NCI-H2196 treated with DMSO at 0.1 percent for 48 hours (cell line): ENCODE data around the gene SLC5A10.
"Not testable (repeated sequence)": the region's sequence is repeated elsewhere in the genome, so short reads cannot be mapped to it uniquely, and the experiment has no call there.

ENCODE experiments used
- DNase-seq: peaks from one replicate; lab custom pipeline; 2025; ENCODE audit not compliant: unreplicated experiment; lab: John Stamatoyannopoulos, UW

Gene SLC5A10

DNA sequence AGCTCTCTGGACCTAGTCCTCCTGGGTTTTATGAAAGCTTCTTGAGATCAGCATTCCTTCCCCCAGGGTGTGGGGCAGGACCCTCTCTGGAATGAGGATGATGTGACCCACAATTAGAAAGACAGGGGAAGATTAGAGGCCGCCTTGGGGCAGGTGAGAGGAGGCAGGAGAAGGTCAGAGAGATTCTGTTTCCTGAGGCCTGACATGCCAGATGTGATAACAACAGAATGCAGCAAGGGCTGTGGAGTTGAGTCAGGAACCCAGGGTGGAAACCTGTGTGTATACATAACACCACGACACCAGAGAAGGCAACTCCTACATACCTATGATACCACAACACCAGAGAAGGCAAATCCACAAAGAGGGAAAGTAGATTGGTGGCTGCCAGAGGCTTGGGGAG, 5.4 kb upstream of the SLC5A10 start:
- no peak for DNase-seq

DNA sequence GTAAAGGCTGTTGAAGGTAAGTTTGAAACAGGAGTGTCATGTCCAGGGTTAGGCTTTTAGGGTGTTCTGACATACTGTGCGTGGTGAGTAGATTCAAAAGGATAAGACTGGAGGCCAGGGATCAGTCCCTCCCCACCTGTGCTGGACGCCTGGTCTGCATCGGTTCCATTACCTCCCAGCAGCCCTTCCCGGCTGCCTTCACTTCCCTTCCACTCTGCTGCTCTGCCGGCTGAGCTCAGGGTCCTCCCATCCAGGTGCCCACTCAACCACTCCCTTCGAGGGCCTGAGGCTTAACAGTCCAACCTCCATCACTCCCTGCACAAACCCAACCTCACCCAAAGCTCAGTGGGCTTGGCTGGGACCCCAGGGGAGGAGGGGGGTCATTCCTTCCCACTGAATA, 4.1 kb upstream of the SLC5A10 start:
- no peak for DNase-seq

DNA sequence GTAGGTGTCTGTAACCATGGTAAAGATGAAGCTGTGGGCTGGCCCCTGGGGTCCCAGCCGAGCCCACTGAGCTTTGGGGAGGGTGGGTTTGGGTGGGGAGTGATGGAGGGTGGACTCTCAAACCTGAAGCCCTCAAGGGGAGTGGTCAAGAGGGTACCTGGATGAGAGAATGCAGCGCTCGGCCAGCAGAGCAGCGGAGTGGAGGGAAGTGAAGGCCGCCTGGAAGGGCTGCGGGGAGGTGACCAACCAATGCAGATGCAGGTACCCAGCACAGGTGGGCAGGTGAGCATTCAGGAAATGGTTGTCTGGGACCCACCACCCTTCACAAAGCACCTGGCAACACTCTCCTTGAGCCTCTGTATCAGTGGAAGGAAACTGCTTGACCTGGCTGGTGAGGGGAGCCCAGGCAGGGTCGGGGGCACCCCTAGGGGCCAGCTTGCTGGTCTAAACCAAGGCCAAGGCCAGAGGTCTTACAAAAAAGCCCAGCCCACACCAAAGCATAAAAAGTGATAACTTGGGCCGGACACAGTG, 3.4 kb upstream of the SLC5A10 start:
- DNase-seq, result no peak

DNA sequence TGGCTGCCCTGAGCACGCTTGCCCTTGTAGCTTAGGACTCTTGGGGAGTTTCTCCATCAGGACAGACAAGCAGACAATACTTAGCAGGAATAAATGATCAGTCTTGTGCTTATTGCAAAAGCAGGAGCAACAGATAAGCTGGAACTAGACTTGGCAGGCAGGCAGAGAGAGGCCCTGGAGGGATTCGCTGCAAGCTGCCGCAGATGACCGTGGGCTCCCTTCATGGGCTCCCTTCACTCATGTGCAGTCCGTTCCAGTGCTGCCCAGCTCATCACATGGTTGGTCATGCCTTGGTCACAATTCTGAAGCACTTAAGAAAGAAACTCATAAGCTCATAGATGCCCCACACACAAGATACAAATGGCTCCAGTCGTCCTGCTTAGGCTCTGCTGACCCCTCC, 2.4 kb upstream of the SLC5A10 start:
- no peak for DNase-seq

DNA sequence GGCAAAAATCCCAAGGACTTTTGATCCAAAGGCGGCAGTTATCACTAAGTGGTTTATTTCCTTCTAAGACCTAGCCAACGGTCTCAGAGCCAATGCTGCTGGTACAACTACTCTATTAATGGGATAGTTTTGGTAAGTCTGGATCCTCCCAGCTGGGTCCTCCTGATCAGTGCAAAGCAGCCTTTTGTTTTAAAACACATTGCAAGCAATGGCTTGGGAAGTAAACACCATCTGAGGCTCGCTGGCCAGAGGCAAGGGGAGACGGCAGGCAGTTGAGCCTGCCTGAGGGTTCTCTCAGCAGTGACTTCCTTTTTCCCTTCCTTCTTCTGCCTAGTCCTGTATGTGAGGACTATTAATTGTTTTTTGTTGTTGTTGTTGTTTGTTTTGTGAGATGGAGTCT, 1.6 kb upstream of the SLC5A10 start:
- no peak for DNase-seq

DNA sequence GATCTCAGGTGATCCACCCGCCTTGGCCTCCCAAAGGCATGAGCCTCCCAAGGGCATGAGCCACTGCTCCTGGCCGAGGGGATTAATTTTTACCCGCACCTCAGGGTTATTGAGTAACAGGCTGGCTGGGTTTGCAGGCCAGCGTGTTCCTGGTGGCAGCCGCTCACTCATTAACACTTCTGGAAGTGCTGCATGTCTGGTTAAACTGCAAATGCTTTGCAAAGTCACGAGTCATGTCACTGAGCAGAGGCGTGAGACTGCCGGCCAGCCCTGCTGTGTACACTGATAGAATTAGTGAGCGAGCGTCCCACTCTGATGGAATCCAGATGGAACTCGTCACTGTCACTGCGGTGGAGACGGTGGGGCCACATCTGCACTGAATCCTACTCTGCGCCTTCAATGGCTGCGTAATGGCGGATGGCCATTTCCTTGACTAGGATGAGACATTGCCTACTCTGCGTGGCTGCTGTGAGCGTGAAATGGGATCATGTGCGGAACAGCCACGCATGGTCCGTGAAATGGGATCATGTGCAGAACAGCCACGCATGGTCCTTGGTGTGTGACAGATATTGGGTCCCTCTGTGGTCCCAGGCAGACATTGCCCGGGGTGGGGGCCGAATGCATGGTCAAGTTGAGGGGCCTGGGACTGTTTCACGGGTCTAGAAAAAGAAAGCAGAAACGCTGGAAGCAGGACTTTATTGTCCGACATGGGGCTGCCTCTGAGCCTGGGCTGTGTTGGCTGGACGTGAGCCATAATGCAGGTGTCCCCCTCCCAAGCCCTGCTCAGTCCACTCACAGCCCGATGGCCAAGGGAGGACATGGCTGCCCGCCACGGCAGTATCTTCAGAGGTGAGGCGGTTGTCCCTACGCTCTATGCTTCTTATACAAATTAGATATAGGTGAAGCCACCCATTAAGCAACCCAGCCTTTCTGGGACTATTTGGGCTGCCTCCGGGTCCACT, 740 bp upstream of the SLC5A10 start:
- DNase-seq, result no peak

DNA sequence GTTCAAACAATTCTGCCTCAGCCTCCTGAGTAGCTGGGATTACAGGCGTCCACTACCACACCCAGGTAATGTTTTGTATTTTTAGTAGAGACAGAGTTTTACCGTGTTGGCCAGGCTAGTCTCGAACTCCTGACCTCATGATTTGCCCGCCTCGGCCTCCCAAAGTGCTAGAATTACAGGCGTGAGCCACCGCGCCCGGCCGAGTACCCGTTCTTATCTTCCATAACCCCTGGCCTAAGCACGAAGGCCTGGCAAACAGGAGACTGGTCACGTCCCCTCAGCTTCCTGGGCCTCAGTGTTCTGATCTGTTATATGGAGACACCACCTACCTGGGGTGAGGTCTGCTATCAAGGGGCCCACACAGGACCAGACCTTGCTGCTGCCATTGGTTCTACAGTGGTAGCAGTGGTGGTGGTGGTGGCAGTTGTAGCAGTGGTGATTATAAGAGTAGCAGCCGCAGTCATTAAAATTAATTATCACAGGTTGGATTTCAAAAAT, 1.3 kb downstream of the SLC5A10 start:
- no peak for DNase-seq

DNA sequence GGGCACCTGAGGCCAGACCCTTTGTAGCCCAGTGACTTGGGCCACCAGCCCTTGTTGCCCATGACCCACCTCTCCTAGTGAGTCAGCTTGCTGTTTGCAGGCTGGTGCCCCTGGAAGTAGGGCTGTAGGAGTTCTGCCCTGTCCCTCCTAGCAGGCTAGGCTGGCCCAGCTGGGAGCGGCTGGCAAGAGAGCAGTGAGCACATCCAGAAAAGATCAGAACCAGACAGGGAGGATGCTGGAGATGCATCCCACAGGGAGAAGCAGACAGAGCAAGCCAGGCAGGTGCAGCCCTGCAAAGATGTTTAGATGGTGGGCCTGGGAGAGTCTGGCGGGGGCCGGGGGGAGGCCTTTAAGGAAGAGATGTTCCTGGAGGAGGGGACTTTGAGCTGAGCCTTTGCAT, 2.4 kb downstream of the SLC5A10 start:
- DNase-seq, result no peak

DNA sequence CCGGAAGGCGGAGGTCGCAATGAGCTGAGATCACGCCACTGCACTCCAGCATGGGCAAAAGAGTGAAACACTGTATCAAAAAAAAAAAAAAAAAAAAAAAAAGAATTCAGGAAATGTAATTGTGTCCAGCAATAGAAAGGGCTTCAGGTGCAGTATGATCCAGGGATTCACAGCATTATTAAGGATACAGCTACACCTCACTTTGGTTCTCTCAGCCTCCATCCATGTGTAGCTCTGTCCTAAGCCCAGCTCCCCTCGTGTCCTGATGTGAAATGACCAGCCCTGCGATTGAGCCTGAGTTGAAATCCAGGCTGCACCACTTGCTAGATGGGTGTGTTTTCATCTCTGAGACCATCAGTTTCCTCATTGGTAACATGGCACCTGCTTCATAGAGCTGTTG, 3.0 kb downstream of the SLC5A10 start:
- no peak for DNase-seq

DNA sequence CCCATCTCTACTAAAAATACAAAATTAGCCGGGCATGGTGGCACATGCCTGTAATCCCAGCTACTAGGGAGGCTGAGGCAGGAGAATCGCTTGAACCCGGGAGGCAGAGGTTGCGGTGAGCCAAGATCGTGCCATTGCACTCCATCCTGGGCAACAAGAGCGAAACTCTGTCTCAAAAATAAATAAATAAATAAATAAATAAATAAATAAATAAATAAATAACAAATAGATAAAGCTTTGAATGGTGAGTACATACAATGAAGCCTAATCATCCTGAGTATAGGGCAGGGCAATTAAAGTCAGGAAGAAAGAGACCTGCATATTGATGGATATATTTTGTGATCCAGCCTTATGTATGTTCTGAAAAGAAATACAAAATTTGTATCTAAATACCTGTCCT, 4.1 kb downstream of the SLC5A10 start:
- not testable (repeated sequence) for DNase-seq

DNA sequence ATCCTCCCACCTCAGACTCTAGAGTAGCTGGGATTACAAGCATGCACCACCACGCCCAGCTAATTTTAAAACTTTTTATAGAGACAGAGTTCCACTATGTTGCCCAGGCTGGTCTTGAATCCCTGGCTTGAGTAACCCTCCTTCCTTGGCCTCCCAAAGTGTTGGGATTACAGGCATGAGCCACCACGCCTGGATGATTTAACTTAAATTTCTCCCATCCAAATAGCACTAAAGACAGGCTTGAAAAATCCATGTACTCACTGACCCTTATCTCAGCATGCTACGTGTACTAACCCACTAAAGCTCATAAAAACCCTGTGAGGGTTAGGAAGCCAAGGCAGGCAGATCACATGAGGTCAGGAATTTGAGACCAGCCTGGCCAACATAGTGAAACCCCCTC, 4.6 kb downstream of the SLC5A10 start:
- no peak for DNase-seq

DNA sequence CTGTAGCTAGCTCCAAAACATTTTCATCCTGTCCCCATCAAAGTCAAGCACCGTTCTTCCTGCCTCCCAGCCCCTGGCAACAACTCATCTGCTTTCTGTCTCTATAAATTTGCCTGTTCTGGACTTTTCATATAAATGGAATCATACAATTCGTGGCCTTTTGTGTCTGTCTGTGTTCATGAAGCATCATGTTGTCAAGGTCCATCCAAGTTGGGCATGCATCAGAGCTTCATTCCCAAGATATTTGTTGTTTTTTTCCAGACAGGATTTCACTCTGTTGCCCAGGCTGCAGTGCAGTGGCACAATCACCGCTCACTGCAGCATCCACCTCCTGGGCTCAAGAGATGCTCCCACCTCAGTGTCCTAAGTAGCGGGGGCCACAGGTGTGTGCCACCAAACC, 5.9 kb downstream of the SLC5A10 start:
- no peak for DNase-seq

DNA sequence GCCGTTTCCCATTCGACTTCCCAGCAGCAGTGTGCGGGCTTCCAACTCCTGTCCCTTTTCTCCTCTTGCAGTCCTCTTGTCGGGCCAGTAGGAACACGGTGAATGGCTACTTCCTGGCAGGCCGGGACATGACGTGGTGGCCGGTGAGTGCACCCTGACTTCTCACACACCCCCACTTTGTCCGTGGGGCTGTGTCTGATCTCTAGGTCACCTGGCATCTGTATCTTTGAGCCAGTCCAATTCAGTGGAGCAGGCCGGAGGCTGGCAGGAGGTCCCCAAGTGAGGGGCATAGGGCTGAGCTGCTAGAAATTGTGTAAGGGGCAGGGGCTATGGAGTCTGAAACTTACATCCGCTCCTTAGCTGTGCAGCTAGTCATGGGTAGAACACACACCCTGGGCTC, 6.6 kb downstream of the SLC5A10 start:
- no peak for DNase-seq

DNA sequence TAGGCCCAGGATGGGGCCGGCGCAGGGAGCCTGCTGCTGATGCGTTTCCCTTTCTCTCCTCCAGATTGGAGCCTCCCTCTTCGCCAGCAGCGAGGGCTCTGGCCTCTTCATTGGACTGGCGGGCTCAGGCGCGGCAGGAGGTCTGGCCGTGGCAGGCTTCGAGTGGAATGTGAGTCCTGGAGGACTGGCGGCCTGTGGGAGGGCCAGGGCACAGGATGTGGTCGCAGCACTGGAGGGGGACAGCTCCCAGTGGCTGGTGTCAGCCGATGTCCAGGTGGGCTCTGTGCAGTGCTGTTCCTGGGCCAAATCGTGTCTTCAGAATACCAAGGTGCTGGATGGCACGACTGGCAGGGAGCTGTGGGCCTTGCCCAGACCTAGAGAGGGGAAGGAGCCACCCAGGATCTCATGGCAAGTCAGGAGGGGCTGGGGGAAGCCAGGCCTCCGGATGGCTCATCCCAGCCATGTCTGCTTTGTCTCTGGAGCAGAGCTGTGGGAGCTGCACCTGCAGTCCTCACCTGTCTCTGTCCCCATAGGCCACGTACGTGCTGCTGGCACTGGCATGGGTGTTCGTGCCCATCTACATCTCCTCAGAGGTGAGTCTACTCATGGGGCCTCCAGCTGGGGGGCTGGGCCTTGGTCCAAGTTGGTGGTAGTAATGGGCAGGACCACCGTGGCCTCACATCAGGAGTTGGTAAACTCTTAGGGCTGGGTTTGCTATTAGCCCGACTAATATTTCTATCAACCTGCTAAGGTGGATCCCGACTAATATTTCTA, 7.3 kb downstream of the SLC5A10 start:
- DNase-seq, result no peak

DNA sequence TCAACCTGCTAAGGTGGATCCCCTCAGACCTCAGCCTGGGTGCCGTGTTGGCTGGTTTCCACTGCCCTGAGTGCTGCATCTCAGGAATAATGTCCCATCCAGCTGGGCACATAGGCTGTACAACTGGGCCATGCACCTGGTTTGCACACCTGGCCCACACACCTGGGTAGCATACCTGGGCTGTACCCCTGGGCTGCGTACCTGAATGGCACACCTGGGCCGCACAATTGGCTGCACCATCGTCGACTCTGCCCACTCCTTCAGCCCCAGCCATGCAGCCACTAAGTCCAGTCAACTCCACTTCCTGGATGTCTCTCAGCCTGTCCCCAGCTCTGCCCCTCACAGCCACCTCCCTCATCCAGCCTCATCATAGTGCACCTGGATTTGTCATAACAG, 7.9 kb downstream of the SLC5A10 start:
- no peak for DNase-seq

DNA sequence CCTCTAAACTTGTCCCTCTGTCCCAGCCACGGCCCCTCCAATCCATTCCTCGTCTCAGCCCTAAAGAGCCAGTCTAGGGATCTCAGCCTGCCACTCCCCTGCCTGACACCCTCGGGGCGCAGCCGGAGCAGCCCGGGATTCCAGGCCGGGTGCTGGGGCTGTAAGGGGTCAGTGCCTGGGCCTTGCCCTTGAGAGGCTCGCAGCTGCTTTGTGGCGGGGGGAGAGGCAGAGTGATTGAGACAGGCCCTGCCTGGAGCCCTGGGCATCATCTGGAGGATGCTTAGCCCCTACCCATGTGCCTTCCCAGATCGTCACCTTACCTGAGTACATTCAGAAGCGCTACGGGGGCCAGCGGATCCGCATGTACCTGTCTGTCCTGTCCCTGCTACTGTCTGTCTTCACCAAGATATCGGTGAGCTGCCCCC, 8.3 kb downstream of the SLC5A10 start:
- DNase-seq, result no peak

DNA sequence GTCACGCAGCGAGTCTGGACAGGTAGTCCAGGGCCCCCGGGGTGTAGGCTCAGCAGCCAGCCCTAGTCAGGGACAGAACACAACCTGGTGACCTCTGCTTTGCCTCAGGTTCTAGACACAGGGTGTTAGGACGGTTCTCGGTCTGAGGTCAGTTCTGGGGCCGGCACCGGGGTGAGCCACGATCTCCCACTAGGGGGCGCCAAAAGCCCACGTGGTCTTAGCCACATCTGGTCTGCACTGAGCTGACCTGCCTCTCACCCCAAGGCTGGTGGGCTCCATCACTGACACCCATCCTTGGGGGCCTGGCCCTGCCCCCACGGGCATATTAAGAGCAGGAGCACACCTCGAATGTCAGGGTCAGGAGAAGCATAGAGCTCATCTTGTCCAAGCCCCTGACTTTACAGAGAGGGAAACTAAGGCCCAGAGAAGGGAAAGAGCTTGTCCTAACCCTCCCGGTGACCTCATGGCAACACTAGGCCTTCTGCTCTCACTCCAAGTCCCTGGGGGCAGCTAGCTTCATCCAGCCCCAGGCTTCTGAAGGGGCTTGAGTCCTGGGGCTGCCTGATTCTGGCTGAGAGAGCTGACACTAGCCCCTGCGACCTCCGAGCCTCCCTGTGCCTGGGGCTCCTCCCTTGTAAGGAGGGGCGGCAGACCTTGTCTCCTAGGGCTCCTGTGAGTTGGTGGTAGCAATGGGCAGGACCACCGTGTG, 9.0 kb downstream of the SLC5A10 start:
- no peak for DNase-seq

DNA sequence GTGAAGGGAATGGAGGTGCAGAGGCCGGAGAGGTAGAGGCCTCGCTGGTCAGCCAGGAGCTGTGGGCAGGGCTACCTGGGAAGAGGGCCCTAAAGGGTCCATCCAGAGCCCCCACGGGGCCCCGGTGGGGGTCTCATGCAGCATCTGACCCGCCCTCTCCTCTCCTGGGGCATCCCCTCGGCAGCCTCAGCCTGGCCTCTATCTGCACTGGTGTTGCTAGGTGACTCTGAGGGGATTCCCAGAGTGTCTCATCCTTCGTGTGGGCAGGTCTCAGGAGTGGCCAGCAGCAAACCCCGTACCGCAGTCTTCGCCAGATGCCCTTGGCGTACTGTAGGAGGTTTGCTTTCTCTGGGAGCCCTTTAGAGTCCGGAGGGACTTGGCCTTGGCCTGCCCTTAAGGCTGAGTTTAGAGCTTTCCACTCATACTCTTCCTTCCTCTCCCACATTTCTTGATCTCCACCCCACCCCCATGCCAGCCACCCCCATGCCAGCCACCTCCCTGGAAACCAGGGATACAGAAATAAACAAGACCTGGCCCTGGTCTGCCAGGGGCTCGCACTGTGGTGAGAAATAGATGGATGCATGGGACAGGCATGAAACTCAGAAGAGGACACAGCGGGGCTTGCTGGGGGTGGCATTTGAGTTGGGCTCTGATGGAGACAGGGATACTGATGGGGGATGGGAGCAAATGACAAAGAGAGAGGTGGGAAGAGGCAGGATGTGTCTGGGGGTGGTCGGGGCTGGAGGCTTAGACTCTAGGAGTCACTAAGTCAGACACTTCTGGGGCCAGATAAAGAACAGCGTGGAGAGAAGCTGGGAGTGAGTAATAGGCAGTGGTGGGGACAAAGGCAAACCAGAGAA, 9.9 kb downstream of the SLC5A10 start:
- DNase-seq, result no peak

DNA sequence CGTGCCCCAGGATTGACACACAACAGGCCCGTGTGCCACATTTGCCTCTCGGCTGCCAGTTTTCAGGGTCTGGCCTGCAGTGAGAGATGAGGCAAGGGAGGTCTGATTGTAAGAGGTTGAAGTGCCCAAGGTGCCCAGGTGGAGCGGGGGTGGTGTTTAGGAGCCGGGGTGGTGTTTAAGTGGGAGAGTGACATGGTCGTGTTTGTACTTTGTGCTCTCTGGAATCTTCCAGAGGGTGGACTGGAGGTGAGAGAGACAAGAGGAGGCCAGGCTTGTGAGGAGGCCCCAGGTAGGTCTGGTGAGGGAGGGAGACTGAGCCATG, 10.5 kb downstream of the SLC5A10 start:
- DNase-seq, result no peak
